Mucosa of rectum (tissue), 2 donors: ENCODE results near the gene NMT1.

Experiments used
- H3K27ac ChIP-seq, 2 donors: one replicate each; pipeline ENCODE4 v1.7.0; 2013; ENCODE audit warnings: inconsistent platforms in 2 of 2, low read depth in 2 of 2, low read length in 2 of 2
- H3K27me3 ChIP-seq, 2 donors: one replicate each; pipeline ENCODE4 v1.7.0; 2013; ENCODE audit warnings: low read length in 2 of 2; ENCODE audit not compliant: control insufficient read depth in 2 of 2, insufficient read depth in 2 of 2
- H3K36me3 ChIP-seq, 2 donors: one replicate each; pipeline ENCODE4 v1.7.0; 2013; ENCODE audit warnings: low read length in 2 of 2; ENCODE audit not compliant: control insufficient read depth in 2 of 2, insufficient read depth in 2 of 2
- H3K4me1 ChIP-seq, 2 donors: one replicate each; pipeline ENCODE4 v1.7.0; 2013; ENCODE audit warnings: low read length in 2 of 2, mild to moderate bottlenecking in 1 of 2; ENCODE audit not compliant: control insufficient read depth in 2 of 2, insufficient read depth in 2 of 2
- H3K4me3 ChIP-seq, 2 donors: one replicate each; pipeline ENCODE4 v1.7.0; 2013; ENCODE audit warnings: low read length in 2 of 2
- H3K9ac ChIP-seq, 2 donors: one replicate each; pipeline ENCODE4 v1.7.0; 2013; ENCODE audit warnings: low read length in 2 of 2, low read depth in 1 of 2, mild to moderate bottlenecking in 1 of 2
- H3K9me3 ChIP-seq, 2 donors: one replicate each; pipeline ENCODE4 v1.7.0; 2013; ENCODE audit warnings: low read length in 2 of 2; ENCODE audit not compliant: control insufficient read depth in 2 of 2
- donor health status: healthy.
- donor health status: Normal muscosa, but diverticular disease.

The NMT1 gene

GRCh38 chr17:45021607-45022287, 39.4 kb upstream of the NMT1 start:
- no peaks in the 10 kb centered on the region for H3K9me3 ChIP-seq
- H3K27me3 ChIP-seq: peaks cover 0 to 5% of the 10 kb centered on the region in 2 donors
- H3K36me3 ChIP-seq: peaks cover 5 to 10% of the 10 kb centered on the region in 2 donors
- H3K27ac ChIP-seq: peak overlapping the region; percentile 66 to 79
- peaks cover 20 to 24% of the 10 kb centered on the region in 2 donors for H3K4me1 ChIP-seq
- peak overlapping the region; percentile 56 to 77 for H3K9ac ChIP-seq
- peak overlapping the region; percentile 65 to 66 for H3K4me3 ChIP-seq

GRCh38 chr17:45022288-45022648, 38.8 kb upstream of the NMT1 start:
- Histone ChIP-seq H3K36me3 (peaks cover 5 to 12% of the 10 kb centered on the region in 2 donors), H3K27me3 (peaks cover 0 to 5% of the 10 kb centered on the region in 2 donors), H3K27ac (peak overlapping the region in 1 of 2 donors; percentile 79), H3K4me3 (peak overlapping the region in 1 of 2 donors; percentile 20), H3K9ac (peak overlapping the region in 1 of 2 donors; percentile 77), H3K9me3 (no peaks in the 10 kb centered on the region), H3K4me1 (peaks cover 20 to 24% of the 10 kb centered on the region in 2 donors)

GRCh38 chr17:45022655-45023339, 38.3 kb upstream of the NMT1 start:
- peaks cover 20 to 24% of the 10 kb centered on the region in 2 donors for H3K4me1 ChIP-seq
- H3K9ac ChIP-seq: no peak overlapping the region

GRCh38 chr17:45029096-45029495, 32.0 kb upstream of the NMT1 start:
- Histone ChIP-seq H3K27ac (no peak overlapping the region), H3K36me3 (peaks cover 33 to 43% of the 10 kb centered on the region in 2 donors), H3K4me1 (no peaks in the 10 kb centered on the region), H3K9ac (no peak overlapping the region), H3K4me3 (no peak overlapping the region), H3K27me3 (no peaks in the 10 kb centered on the region), H3K9me3 (no peaks in the 10 kb centered on the region)

More at GRCh38 chr17:45022655-45023339, 38.3 kb upstream of the NMT1 start:
- Histone ChIP-seq H3K9me3 (no peaks in the 10 kb centered on the region), H3K4me3 (no peak overlapping the region), H3K27me3 (peaks cover 0 to 5% of the 10 kb centered on the region in 2 donors), H3K27ac (no peak overlapping the region), H3K36me3 (peaks cover 5 to 12% of the 10 kb centered on the region in 2 donors)

- Histone ChIP-seq H3K4me1 (no peaks in the 10 kb centered on the region), H3K9ac (no peak overlapping the region), H3K4me3 (no peak overlapping the region), H3K36me3 (peaks cover 28 to 43% of the 10 kb centered on the region in 2 donors), H3K27ac (no peak overlapping the region), H3K9me3 (no peaks in the 10 kb centered on the region), H3K27me3 (no peaks in the 10 kb centered on the region)
These were observed 31.2 kb upstream of the NMT1 start for GRCh38 chr17:45029758-45030423.

GRCh38 chr17:45030733-45031132, 30.4 kb upstream of the NMT1 start:
- H3K4me1 ChIP-seq: peaks cover 3 to 5% of the 10 kb centered on the region in 2 donors
- no peak overlapping the region for H3K9ac ChIP-seq
- no peak overlapping the region for H3K27ac ChIP-seq
- H3K4me3 ChIP-seq: no peak overlapping the region
- H3K9me3 ChIP-seq: no peaks in the 10 kb centered on the region
- H3K27me3 ChIP-seq: no peaks in the 10 kb centered on the region
- peaks cover 28 to 43% of the 10 kb centered on the region in 2 donors for H3K36me3 ChIP-seq

GRCh38 chr17:45031231-45032173, 29.6 kb upstream of the NMT1 start:
- H3K27ac ChIP-seq: no peak overlapping the region
- H3K9ac ChIP-seq: no peak overlapping the region
- no peaks in the 10 kb centered on the region for H3K27me3 ChIP-seq
- no peak overlapping the region for H3K4me3 ChIP-seq
- peaks cover 28 to 43% of the 10 kb centered on the region in 2 donors for H3K36me3 ChIP-seq
- peaks cover 7 to 8% of the 10 kb centered on the region in 2 donors for H3K4me1 ChIP-seq
- no peaks in the 10 kb centered on the region for H3K9me3 ChIP-seq

GRCh38 chr17:45032174-45032541, 29.0 kb upstream of the NMT1 start:
- Histone ChIP-seq H3K36me3 (peaks cover 25 to 43% of the 10 kb centered on the region in 2 donors), H3K9me3 (no peaks in the 10 kb centered on the region), H3K4me3 (no peak overlapping the region), H3K27me3 (no peaks in the 10 kb centered on the region), H3K27ac (no peak overlapping the region), H3K4me1 (peaks cover 10 to 14% of the 10 kb centered on the region in 2 donors), H3K9ac (no peak overlapping the region)

GRCh38 chr17:45034599-45034998, 26.5 kb upstream of the NMT1 start:
- Histone ChIP-seq H3K9me3 (no peaks in the 10 kb centered on the region), H3K4me3 (no peak overlapping the region), H3K36me3 (peaks cover 20 to 36% of the 10 kb centered on the region in 2 donors), H3K9ac (no peak overlapping the region), H3K27me3 (no peaks in the 10 kb centered on the region), H3K27ac (no peak overlapping the region), H3K4me1 (peaks cover 24 to 25% of the 10 kb centered on the region in 2 donors)
